OCI-LY1 (cell line): Measurements from ENCODE around the gene TPRX1.
"Not testable (repeated sequence)": the region's sequence is repeated elsewhere in the genome, so short reads cannot be mapped to it uniquely, and the experiment has no call there.

Source experiments
- H2AFZ ChIP-seq: fragments of 200-600 bp; sonication (generic), shearing (Covaris generic); 2 replicates; pipeline ENCODE4 v1.6.0; 2014; ENCODE audit warnings: antibody characterized with exemption, mild to moderate bottlenecking, low read length
- H3F3A ChIP-seq: fragments of 200-600 bp; sonication (generic), shearing (Covaris generic); 2 replicates; pipeline ENCODE4 v1.6.0; 2014; ENCODE audit warnings: mild to moderate bottlenecking, antibody characterized with exemption, low read length, moderate library complexity; ENCODE audit not compliant: insufficient read depth
- H3K27ac ChIP-seq: fragments of 200-600 bp; sonication (generic); 2 replicates; pipeline ENCODE4 v1.5.1; 2014; ENCODE audit warnings: low read length, mixed run types, mild to moderate bottlenecking, low read depth; ENCODE audit not compliant: poor library complexity, severe bottlenecking
- H3K27me3 ChIP-seq: fragments of 200-600 bp; sonication (generic); 2 replicates; pipeline ENCODE4 v1.6.0; 2014; ENCODE audit warnings: antibody characterized with exemption, mild to moderate bottlenecking, low read length, moderate library complexity; ENCODE audit not compliant: insufficient read depth
- H3K36me3 ChIP-seq: fragments of 200-600 bp; sonication (generic); 2 replicates; pipeline ENCODE4 v1.6.1; 2014; ENCODE audit warnings: mild to moderate bottlenecking, antibody characterized with exemption, low read length, moderate library complexity, mixed read lengths; ENCODE audit not compliant: insufficient read depth
- H3K4me1 ChIP-seq: fragments of 200-600 bp; sonication (generic); 2 replicates; pipeline ENCODE4 v1.5.1; 2014; ENCODE audit warnings: mild to moderate bottlenecking, low read length, moderate library complexity; ENCODE audit not compliant: insufficient read depth, severe bottlenecking
- H3K4me2 ChIP-seq: fragments of 200-600 bp; sonication (generic), shearing (Covaris generic); 2 replicates; pipeline ENCODE4 v1.6.1; 2014; ENCODE audit warnings: low read length
- H3K4me3 ChIP-seq: fragments of 200-600 bp; sonication (generic); 2 replicates; pipeline ENCODE4 v1.5.1; 2014; ENCODE audit warnings: low read length, low read depth, mild to moderate bottlenecking, mixed read lengths; ENCODE audit not compliant: poor library complexity, severe bottlenecking
- H3K79me2 ChIP-seq: fragments of 200-600 bp; shearing (Covaris generic); 2 replicates; pipeline ENCODE4 v1.6.1; 2016; ENCODE audit warnings: mixed run types, low read length, mixed read lengths; ENCODE audit not compliant: insufficient read depth
- H3K9ac ChIP-seq: fragments of 200-600 bp; sonication (generic), shearing (Covaris generic); 2 replicates; pipeline ENCODE4 v1.6.1; 2014; ENCODE audit warnings: mild to moderate bottlenecking, low read length, mixed read lengths
- H3K9me2 ChIP-seq: fragments of 200-600 bp; sonication (generic), shearing (Covaris generic); 2 replicates; pipeline ENCODE4 v1.6.1; 2014; ENCODE audit warnings: low read depth, mild to moderate bottlenecking, low read length, mixed read lengths
- H3K9me3 ChIP-seq: fragments of 200-600 bp; shearing (Covaris generic); 2 replicates; pipeline ENCODE4 v1.6.1; 2014; ENCODE audit warnings: low read length, mixed read lengths
- H4K20me1 ChIP-seq: fragments of 200-600 bp; sonication (generic), shearing (Covaris generic); 2 replicates; pipeline ENCODE4 v1.6.0; 2016; ENCODE audit warnings: mild to moderate bottlenecking, low read length; ENCODE audit not compliant: insufficient read depth
- EZH2 ChIP-seq: fragments of 200-600 bp; sonication (generic), shearing (Covaris generic); IDR thresholded peaks from 2 replicates; pipeline ENCODE4 v1.8.0; 2017; ENCODE audit warnings: borderline replicate concordance, mixed run types, mild to moderate bottlenecking, antibody characterized with exemption, low read length, moderate library complexity, mixed read lengths
- TF ChIP-seq, protein P1 (sequence below): fragments of 200-600 bp; sonication (generic), shearing (Covaris generic); IDR thresholded peaks from 2 replicates; pipeline ENCODE4 v1.5.1; 2017; ENCODE audit warnings: mild to moderate bottlenecking, antibody characterized with exemption, low read length, moderate library complexity, mixed read lengths

The TPRX1 gene

DNA sequence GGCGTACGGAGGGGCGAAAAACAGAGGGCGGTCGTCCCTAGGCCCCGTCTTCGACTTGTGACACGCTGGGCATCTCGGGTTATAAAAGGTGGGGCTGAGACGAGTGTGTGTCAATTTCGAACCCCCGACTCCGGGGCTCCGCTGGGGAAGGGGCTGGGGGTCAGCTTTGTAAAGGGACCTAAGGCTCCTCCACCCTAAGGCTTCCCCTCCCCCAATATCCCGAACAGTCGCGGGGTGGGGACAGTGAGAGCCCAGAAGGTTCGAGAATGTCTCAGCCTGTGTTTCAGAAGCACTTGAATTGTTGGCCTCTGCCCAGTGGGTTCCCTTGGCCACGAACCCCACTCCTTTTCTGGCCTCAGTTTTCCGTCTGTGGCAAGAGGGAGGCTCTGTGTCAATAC, 25.4 kb downstream of the TPRX1 start:
- H3F3A ChIP-seq, result no peaks in the 10 kb centered on the region
- no peaks in the 10 kb centered on the region for H3K79me2 ChIP-seq
- H3K36me3 ChIP-seq, result peaks cover 15% of the 10 kb centered on the region; the same call in 1 of the 2 replicates
- peak overlapping the region; percentile 83 for H3K4me3 ChIP-seq
- peak overlapping the region; percentile 85 for H3K4me2 ChIP-seq
- peak overlapping the region; percentile 82 for H3K9ac ChIP-seq
- no peaks in the 10 kb centered on the region for H3K9me2 ChIP-seq
- H3K9me3 ChIP-seq, result no peaks in the 10 kb centered on the region
- no peak overlapping the region for H2AFZ ChIP-seq
- H3K4me1 ChIP-seq, result peaks cover 12% of the 10 kb centered on the region
- H3K27me3 ChIP-seq, result no peaks in the 10 kb centered on the region
- no peaks in the 10 kb centered on the region for H4K20me1 ChIP-seq
- no peak overlapping the region for H3K27ac ChIP-seq
- TF ChIP-seq EZH2, result no peak
- TF ChIP-seq, protein P1, sequence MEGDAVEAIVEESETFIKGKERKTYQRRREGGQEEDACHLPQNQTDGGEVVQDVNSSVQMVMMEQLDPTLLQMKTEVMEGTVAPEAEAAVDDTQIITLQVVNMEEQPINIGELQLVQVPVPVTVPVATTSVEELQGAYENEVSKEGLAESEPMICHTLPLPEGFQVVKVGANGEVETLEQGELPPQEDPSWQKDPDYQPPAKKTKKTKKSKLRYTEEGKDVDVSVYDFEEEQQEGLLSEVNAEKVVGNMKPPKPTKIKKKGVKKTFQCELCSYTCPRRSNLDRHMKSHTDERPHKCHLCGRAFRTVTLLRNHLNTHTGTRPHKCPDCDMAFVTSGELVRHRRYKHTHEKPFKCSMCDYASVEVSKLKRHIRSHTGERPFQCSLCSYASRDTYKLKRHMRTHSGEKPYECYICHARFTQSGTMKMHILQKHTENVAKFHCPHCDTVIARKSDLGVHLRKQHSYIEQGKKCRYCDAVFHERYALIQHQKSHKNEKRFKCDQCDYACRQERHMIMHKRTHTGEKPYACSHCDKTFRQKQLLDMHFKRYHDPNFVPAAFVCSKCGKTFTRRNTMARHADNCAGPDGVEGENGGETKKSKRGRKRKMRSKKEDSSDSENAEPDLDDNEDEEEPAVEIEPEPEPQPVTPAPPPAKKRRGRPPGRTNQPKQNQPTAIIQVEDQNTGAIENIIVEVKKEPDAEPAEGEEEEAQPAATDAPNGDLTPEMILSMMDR, result no peak

DNA sequence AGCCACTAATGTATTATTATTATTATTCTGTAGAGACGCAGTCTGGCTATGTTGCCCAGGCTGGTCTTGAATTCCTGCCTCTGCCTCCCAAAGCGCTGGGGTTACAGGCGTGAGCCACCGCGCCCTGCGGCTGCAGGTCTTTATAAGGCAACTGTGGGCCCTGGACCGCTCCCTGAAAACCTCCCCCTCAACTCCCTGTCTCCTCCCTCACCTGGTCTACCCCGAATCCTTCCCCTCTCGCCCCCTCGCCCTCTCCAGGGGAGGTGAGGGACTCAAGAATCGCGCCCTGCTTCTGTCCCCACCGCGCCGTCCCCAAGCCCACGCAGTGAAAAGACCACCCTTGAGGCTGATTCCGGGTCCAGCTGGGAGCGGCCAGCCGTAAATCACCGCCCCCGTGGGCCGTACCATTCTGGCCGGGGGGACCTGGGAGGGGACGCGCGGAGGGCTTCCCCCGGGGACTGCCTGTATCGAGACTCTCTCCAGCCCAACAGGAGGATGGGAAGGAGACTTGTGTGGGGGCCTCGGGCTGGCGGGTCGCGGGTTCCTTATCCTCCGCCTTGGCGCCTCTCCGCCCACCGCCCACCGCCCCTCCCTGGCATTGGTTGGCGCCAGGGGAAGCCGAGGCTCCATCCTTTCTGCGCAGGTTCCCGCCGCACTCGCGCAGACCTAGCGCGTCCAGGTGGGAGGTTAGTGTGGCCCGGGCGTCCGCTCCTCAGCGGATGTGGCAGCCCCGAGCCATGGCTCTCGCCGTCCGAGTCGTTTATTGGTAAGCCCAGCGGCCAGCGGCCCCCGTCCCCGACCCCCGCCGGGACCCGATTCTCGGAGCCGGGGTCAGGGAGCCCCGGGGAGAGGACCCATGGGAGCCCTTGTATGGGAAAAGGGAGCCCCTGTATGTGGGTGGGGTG, 26.1 kb downstream of the TPRX1 start, which contains the start of gene SELENOW:
SELENOW (plus strand) TSS at position 655 of the 905 bp plus-strand sequence; CDS start at position 738, 83 bp downstream.
- TF ChIP-seq, protein P1, result no peak
- TF ChIP-seq EZH2, result no peak

DNA sequence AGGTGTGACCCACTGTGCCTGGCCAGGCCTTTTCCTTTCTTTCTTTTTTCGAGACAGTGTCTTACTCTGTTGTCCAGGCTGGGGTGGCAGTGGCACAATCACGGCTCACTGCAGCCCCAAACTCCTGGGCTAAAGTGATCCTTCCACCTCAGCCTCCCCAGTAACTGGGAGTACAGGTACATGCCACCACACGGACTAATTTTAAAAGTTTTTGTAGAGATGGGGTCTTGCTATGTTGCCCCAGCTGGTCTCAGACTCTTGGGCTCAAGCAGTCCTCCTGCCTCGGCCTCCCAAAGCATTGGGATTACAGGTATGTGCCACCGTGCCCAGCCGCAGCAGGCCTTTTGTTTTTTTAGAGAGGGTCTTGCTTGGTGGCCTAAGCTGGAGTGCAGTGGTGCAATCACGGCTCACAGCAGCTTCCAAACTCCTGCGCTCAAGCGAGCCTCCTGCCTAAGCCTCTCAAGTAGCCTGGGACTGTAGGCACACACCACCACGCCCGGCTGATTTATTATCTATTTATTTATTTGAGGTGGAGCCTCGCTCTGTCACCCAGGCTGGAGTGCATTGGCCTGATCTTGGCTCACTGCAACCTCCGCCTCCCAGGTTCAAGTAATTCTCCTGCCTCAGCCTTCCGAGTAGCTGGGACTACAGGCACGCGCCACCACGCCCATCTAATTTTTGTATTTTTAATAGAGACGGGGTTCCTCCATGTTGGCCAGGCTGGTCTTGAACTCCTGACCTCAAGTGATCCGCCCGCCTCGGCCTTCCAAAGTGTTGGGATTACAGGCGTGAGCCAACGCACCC, 26.9 kb downstream of the TPRX1 start:
- H3K27me3 ChIP-seq, H3K79me2 ChIP-seq, H3K9me3 ChIP-seq, H3K9ac ChIP-seq, H4K20me1 ChIP-seq, H2AFZ ChIP-seq, H3K9me2 ChIP-seq, H3K27ac ChIP-seq, H3F3A ChIP-seq: not testable (repeated sequence)
- Histone ChIP-seq H3K4me2 (peak overlapping the region; percentile 85), H3K4me1 (peaks cover 12% of the 10 kb centered on the region), H3K36me3 (peaks cover 15% of the 10 kb centered on the region; the same call in 1 of the 2 replicates), H3K4me3 (peak overlapping the region; percentile 83)

More for the DNA sequence above, 26.1 kb downstream of the TPRX1 start, which contains the start of gene SELENOW:
- Histone ChIP-seq H3K9me2 (no peaks in the 10 kb centered on the region), H3K4me2 (peak within 1 kb of the TSS; percentile 85), H3K9me3 (no peaks in the 10 kb centered on the region), H3K36me3 (peaks cover 15% of the 10 kb centered on the region; the same call in 1 of the 2 replicates), H3K27ac (peak within 1 kb of the TSS; percentile 62), H3K79me2 (no peaks in the 10 kb centered on the region), H4K20me1 (no peaks in the 10 kb centered on the region), H3K9ac (peak within 1 kb of the TSS; percentile 82), H3K4me1 (peaks cover 12% of the 10 kb centered on the region), H3K27me3 (no peaks in the 10 kb centered on the region), H3F3A (no peaks in the 10 kb centered on the region), H3K4me3 (peak within 1 kb of the TSS; percentile 83), H2AFZ (peak within 1 kb of the TSS; percentile 19; the same call in 1 of the 2 replicates)
